Ovary (tissue), 3 donors: Measurements from ENCODE around the gene NEU2.

Experiments used
- CTCF ChIP-seq, 3 donors: fragments of 450-650 bp in 2 of 3; fragments of 200-600 bp in 1 of 3; IDR thresholded peaks; one replicate each; pipeline versions ENCODE4 v1.5.1 to v1.8.0; 2016 to 2022; ENCODE audit warnings: antibody characterized with exemption in 3 of 3, mild to moderate bottlenecking in 1 of 3
- POLR2A ChIP-seq: fragments of 450-650 bp; IDR thresholded peaks from one replicate; pipeline ENCODE4 v1.6.1; 2017; ENCODE audit warnings: antibody characterized with exemption, mild to moderate bottlenecking, moderate library complexity
- donor health status: DM: no; HTN: no; CAD: no.

- TF ChIP-seq CTCF (IDR thresholded peaks at IDR 0.05) (no peak), POLR2A (no peak)
These were observed 3.8 kb downstream of the NEU2 start for GRCh38 chr2:233036162-233036838.
